ENCODE results near the gene PKNOX2.

GRCh38 chr11:125464666-125465065 lies 300.1 kb downstream of the PKNOX2 start:
- TF ChIP-seq POLR2A (IDR thresholded peaks at IDR 0.05; ENCODE audit: low read depth, low read length) (no peak), POLR2AphosphoS5 (IDR thresholded peaks at IDR 0.05; ENCODE audit: low read depth, low read length) (no peak)

Data from GM12892 (cell line).